ENCODE measurements around the gene NKAIN2.

DNA sequence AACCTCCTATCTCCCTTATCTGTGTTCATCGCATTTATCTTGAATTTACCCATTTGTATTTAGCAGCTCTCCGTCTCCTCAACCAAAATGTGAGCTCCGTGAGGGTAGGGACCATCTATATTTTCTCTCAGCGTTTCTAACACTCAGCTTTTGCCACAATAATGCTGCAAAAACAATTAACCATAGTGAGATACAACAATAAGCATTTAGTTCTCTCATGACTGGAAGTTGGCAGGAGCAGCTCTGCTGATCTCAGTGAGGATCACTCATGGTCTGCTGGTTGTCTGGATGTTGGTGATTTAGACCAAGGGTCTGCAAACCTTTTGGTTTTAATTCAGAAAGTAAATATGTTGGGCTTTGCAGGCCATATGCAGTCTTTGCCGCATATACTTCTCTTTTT, 763.7 kb downstream of the NKAIN2 start:
- TF ChIP-seq, protein P1, sequence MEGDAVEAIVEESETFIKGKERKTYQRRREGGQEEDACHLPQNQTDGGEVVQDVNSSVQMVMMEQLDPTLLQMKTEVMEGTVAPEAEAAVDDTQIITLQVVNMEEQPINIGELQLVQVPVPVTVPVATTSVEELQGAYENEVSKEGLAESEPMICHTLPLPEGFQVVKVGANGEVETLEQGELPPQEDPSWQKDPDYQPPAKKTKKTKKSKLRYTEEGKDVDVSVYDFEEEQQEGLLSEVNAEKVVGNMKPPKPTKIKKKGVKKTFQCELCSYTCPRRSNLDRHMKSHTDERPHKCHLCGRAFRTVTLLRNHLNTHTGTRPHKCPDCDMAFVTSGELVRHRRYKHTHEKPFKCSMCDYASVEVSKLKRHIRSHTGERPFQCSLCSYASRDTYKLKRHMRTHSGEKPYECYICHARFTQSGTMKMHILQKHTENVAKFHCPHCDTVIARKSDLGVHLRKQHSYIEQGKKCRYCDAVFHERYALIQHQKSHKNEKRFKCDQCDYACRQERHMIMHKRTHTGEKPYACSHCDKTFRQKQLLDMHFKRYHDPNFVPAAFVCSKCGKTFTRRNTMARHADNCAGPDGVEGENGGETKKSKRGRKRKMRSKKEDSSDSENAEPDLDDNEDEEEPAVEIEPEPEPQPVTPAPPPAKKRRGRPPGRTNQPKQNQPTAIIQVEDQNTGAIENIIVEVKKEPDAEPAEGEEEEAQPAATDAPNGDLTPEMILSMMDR (IDR thresholded peaks at IDR 0.05) = no peak
- no peak for TF ChIP-seq POLR2A (IDR thresholded peaks at IDR 0.05)
